GM19455 (cell line): ENCODE data around the gene GLTPD2.
"Not testable (repeated sequence)": the region's sequence is repeated elsewhere in the genome, so short reads cannot be mapped to it uniquely, and the experiment has no call there.

ENCODE experiments used
- ATAC-seq: cut with Tn5 transposase; IDR thresholded peaks from one replicate; pipeline ENCODE4 v1.9.1; 2021; ENCODE audit not compliant: unreplicated experiment

GLTPD2 gene

GRCh38 chr17:4807605-4808377 is 19.0 kb downstream of the GLTPD2 start:
- no peak for ATAC-seq

DNA sequence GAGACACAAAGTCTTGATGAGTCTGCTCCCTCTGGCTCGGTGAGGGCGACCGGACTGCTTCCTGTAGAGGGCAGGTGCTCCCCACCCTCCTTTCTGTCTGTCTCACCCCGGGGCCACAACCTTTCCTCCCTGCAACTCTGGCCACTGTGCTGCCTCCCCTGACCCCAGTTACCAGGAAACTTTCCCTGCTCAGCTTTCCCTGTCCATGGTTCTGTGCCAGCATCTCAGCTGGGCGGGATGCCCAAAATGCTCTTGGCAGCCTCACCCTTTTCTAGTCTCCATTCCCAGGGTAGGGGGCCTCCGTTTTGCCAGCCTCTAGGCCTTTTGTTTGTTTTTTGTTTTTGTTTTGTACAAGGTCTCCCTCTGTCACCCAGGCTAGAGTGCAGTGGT is 19.6 kb downstream of the GLTPD2 start:
- no peak for ATAC-seq

GRCh38 chr17:4810696-4811290 is 22.0 kb downstream of the GLTPD2 start:
- ATAC-seq: no peak

GRCh38 chr17:4811471-4811870 is 22.7 kb downstream of the GLTPD2 start:
- no peak for ATAC-seq

DNA sequence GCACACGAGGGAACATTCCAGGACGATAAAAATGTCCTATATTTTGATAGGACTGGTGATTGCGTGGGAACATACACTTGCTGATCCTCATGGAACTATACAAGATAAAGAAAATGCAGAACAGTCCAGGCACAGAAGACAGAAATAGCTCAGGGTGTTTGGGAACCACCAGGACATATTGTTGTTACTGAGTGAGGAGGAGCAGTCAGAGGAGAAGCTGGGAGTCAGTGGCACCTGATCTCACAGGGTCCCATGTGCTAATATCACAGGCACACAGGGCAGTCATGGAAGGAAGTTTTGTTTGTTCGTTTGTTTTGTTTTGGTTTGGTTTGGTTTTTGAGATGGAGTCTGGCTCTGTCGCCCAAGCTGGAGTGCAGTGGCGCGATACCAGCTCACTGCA is 23.9 kb downstream of the GLTPD2 start:
- ATAC-seq: no peak

- no peak for ATAC-seq
Measured at GRCh38 chr17:4815043-4815675, 26.4 kb downstream of the GLTPD2 start.

GRCh38 chr17:4816826-4817225 is 28.1 kb downstream of the GLTPD2 start:
- no peak for ATAC-seq

DNA sequence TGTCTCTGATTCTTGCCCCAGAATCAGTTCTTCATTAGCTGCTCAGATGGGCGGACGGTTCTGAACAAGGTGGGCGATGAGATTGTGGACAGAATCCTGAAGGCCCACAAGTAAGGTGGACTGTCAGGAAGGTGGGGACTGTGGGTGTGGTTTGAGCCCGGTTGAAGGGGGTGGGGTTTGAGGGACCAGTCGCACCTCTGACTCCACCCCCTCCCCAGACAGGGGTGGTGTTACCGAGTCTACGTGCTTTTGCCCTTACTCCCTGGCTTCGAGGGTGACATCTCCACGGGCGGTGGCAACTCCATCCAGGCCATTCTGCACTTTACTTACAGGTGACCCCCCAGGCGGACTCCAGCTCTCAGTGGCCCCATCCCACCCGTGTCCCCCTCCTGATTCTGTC is 29.5 kb downstream of the GLTPD2 start:
- no peak for ATAC-seq

DNA sequence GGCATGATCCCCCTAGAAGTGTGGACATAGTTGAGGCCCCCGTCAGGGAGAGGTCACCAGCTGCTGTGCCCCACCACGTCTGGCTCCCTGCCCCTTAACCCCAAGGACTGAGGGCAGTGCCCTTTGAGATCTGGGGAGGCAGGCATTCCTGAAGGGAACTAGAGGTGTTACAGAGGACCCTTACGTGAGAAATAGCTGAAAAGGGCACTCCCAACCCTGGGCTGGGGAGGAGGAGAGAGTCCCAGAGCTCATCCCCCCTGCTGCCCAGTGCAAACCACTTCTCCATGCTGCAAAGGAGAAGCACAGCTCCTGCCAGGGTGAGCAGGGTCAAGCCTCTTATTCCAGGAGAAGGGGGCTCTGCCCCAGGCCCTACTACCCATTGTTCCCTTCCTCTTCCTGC is 34.1 kb downstream of the GLTPD2 start:
- ATAC-seq: no peak

- ATAC-seq: no peak
Measured at GRCh38 chr17:4823373-4824089, 34.8 kb downstream of the GLTPD2 start.

GRCh38 chr17:4827399-4827798 is 38.6 kb downstream of the GLTPD2 start:
- no peak for ATAC-seq

- not testable (repeated sequence) for ATAC-seq
Measured at GRCh38 chr17:4832829-4833177, 44.0 kb downstream of the GLTPD2 start.

DNA sequence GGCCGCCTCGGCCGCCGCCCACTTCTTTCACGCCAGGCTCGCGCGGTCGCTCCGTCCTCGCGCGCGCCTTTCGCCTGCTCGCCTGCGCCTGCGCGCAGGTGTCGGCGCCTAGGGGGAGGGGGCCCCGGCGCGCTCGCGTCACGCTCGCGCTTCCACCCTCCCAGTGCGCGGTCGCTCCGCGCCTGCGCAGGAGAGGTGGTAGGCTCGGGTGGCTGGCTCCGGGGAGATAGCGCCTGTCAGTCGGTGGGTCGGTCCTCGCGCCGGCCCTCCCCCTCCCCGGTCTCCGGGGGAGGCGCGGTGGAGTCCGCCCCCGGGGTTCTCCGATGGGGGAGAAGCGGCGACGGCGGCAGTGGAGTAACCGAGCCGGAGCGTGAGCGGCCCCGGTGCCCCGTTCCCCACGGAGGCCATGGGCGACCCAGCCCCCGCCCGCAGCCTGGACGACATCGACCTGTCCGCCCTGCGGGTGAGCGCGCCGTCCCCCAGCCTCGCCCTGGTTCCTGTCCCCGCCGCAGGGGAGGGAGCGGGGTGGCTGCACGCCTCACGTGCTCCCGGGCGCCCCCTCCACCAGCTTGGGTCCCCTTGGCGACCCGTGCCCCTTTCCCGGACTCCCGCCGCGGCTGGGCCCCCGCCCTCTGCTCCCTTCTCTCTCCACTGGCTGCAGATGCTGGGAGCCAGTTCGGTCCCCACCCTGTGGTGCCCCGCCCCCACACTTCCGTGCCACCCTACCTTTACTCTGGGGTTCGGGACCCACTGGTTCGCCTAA is 44.6 kb downstream of the GLTPD2 start, which contains the start of gene MINK1:
Gene MINK1 (plus strand): TSS at position 163 of the 763 bp plus-strand sequence. CDS start 244 bp downstream, at position 407.
- peak; percentile 86 for ATAC-seq

DNA sequence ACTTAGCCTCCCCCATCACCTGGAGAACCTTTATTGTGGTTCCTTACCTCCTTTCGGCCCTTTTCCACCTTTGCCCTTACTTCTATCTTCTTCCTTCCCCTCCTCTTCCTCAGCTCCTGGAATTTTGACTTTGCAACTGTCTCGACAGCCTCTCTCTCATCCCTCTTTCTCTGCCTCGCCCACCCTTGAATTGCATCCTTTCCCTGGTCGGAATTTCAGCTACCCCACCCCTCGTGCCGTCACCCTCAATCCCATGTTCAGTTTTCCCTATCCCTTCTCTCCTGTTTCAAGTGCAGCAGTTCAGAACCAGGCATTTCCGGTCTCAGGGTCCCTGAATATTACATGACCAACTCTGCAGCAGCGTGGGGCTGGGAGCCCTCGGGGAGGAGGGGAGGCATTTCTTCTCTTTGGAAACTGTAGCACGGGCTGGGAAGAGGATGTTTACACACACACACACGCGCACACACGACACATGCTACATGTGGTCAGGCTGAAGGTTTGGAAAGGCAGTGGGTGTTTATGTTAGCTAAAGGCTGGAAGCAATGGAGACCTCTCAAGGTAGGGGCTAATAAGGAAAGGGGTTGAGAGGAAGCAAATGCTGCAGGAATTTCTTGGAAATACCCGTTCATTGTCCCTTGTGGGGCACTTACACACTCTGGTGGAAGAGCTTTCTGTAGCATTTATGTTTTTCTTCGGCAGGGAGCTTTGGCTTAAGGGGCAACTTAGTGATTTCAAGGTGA is 45.3 kb downstream of the GLTPD2 start:
- ATAC-seq: no peak

- no peak for ATAC-seq
Measured at GRCh38 chr17:4834681-4835020, 45.9 kb downstream of the GLTPD2 start.

- ATAC-seq: no peak
Measured at GRCh38 chr17:4836221-4836620, 47.5 kb downstream of the GLTPD2 start.

DNA sequence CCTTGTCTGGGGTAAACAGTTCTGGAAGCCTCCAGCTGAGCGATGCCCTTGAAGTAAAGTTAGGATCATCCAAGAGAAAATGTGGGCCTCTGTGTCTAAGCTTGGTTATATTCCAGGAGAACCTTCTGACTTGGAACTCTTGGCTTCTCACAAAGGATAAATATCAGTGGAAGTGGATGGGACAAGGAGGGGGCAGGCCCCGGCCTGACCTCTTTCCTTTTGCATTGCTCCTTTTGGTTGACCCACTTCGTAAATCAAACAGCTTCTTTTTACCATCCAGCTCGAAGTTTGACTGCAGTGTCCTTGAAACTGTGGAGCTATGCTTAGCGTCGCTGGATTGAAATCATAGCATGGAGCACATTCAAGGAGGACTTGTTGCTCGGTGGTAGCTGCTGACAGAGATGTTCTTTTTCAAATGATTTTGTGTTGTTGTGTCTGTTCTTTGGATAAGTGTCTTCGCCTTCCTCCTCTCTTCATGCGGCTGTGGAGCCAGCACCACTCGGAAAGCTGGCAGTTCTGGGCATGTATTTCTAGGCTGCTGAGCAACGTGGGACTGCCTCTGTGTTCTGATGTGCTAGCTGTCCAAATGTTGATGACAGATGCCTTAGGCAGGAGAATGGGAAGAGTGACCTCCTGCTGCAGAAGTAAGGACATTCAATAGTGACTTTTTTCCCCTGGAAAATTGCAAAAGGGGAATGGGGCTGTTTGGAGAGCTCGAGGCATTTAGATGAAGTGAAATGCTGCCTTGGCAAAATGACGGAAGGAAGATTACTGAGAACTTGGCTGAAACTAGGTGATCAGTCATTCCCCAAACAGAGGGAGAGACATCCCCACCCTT is 48.9 kb downstream of the GLTPD2 start:
- ATAC-seq: no peak

GRCh38 chr17:4838309-4838785 is 49.6 kb downstream of the GLTPD2 start:
- no peak for ATAC-seq

DNA sequence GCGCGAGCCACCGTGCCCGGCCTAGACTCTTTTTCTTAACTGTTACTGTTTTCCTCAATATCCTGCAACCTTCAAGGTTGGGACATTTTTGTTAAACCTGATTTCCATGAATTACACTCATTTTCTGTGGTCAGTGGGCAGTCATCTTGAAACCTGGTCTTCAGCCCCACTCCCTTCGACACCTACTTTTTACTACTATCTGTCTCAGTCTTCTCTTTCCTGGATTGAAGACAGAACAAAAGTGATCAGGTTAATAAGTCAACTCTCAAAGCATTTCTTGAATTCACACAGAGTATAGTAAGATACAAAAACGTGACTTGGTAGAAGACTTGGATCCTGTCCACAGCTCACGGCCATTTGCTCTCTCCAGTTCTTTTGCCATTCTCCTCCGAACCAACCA is 50.5 kb downstream of the GLTPD2 start:
- no peak for ATAC-seq
